Memory B cell (primary cell): ENCODE data around the gene PTPRN2.

ENCODE experiments used
- ATAC-seq: fragments of 150-1000 bp; cut with Tn5 transposase; 2 replicates; pipeline ENCODE4 v1.10.0; 2021; ENCODE audit warnings: low read depth, mild to moderate bottlenecking, moderate library complexity
- DNase-seq, 2 donors: peaks; one replicate each; pipeline ENCODE4 v3.0.0; 2022; ENCODE audit warnings: low spot score in 2 of 2
- H3K27ac Mint-ChIP-seq: one replicate; pipeline ENCODE4 v1.8.0; 2022; ENCODE audit warnings: mild to moderate bottlenecking, moderate library complexity, mixed read lengths
- H3K27me3 Mint-ChIP-seq: one replicate; pipeline ENCODE4 v1.8.0; 2022; ENCODE audit warnings: mixed read lengths
- H3K36me3 Mint-ChIP-seq: one replicate; pipeline ENCODE4 v1.8.0; 2022; ENCODE audit warnings: mild to moderate bottlenecking, mixed read lengths
- H3K4me1 Mint-ChIP-seq: one replicate; pipeline ENCODE4 v1.8.0; 2022; ENCODE audit warnings: mixed read lengths
- H3K4me3 Mint-ChIP-seq: one replicate; pipeline ENCODE4 v1.8.0; 2022; ENCODE audit warnings: mild to moderate bottlenecking, moderate library complexity, mixed read lengths
- H3K9me3 Mint-ChIP-seq: one replicate; pipeline ENCODE4 v1.8.0; 2022; ENCODE audit warnings: mixed read lengths

Gene PTPRN2

DNA sequence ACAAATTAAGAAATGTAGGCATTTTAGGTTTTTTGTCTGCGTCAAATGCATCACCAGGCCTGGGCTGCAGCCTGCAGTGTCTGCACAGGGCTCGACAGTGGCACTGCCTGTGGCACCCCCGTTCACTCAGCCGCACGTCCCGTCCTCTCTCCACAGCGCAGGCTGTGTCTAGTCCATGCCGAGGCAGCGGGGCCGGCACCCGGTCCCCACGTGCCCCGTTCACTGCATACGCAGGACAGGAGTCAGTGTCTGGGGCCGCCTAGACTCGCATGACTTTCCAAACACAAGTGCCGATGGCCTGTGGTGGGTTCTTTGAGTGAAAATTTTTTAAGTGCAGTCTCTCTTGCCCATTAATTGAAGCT lies 446.4 kb downstream of the PTPRN2 start:
- Mint-ChIP-seq H3K27ac (no peak overlapping the region), H3K27me3 (no peaks in the 10 kb centered on the region), H3K4me1 (no peaks in the 10 kb centered on the region), H3K9me3 (peaks cover 4% of the 10 kb centered on the region), H3K4me3 (no peak overlapping the region), H3K36me3 (no peaks in the 10 kb centered on the region)
- no peak for ATAC-seq
- DNase-seq, result no peak

DNA sequence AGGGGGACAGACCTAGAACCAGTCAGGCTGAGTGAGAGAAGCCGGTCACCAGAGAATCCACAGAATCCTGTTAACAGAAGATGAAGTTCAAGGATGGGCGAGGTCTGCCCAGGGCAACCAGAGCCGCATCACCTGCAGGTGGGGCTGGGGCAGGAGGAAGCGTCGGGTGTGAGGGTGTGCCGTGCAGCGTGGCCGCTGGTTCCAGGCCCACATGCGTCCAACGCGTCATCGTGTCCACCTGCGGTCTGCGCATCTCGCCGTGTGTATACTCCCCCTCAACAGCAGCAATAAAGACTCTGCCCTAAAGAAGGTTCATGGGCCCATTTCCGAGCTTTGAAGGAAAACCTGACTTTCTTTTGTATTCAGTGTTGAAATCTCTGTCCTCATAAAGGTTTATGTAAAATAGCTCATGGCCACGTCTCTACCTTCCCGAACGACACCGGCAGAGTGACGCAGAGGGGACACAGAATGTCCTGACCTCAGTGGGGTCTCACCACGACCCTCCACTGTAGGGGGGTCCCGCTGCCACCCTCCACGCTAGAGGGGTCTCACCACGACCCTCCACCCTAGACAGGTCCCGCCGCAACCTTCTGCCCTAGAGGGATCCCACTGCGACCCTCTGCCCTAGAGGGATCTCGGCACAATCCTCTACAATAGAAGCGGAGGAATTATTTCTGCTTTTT lies 446.9 kb downstream of the PTPRN2 start:
- peaks cover 4% of the 10 kb centered on the region for H3K9me3 Mint-ChIP-seq
- H3K4me1 Mint-ChIP-seq, result no peaks in the 10 kb centered on the region
- H3K4me3 Mint-ChIP-seq, result no peak overlapping the region
- no peak overlapping the region for H3K27ac Mint-ChIP-seq
- no peaks in the 10 kb centered on the region for H3K36me3 Mint-ChIP-seq
- DNase-seq (no peak), ATAC-seq (no peak)
- H3K27me3 Mint-ChIP-seq, result no peaks in the 10 kb centered on the region

DNA sequence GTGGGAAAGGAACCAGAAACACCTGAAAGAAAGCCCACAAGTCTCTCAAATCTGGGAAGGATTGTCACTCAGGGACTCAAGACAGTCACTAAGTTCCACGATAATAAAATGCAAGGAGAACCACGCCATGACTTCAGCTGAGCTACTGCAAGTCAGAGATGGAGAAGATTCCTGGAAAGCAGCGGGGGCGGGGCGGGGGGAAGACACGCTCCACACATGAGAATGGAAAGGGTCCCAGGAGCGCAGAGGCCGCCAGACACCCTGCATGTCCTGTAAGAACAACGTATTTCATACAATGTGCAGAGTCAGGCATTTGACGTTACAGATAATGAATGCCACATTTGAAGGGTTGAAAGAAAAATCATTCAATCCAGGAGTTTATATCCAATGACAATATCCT lies 448.1 kb downstream of the PTPRN2 start:
- DNase-seq, result no peak
- Mint-ChIP-seq H3K36me3 (no peaks in the 10 kb centered on the region), H3K9me3 (peaks cover 4% of the 10 kb centered on the region), H3K4me3 (no peak overlapping the region), H3K4me1 (no peaks in the 10 kb centered on the region), H3K27ac (no peak overlapping the region), H3K27me3 (no peaks in the 10 kb centered on the region)
- ATAC-seq, result no peak

DNA sequence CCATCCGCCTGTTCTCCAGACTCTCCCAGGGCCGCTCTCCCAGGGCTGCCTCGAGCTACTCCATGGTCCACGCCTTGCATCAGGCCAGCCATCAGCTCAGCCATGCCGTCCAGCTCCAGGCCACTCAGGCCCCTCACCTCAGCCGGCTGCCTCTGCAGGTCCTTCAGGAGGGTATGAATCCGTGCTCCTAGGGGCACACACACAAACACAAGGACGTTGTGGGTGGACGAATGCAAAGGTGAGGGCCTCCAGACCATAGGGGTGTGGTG lies 449.4 kb downstream of the PTPRN2 start:
- Mint-ChIP-seq H3K4me1 (no peaks in the 10 kb centered on the region), H3K4me3 (no peak overlapping the region), H3K27ac (no peak overlapping the region), H3K36me3 (no peaks in the 10 kb centered on the region), H3K27me3 (no peaks in the 10 kb centered on the region), H3K9me3 (peaks cover 4% of the 10 kb centered on the region)
- DNase-seq (no peak), ATAC-seq (no peak)

DNA sequence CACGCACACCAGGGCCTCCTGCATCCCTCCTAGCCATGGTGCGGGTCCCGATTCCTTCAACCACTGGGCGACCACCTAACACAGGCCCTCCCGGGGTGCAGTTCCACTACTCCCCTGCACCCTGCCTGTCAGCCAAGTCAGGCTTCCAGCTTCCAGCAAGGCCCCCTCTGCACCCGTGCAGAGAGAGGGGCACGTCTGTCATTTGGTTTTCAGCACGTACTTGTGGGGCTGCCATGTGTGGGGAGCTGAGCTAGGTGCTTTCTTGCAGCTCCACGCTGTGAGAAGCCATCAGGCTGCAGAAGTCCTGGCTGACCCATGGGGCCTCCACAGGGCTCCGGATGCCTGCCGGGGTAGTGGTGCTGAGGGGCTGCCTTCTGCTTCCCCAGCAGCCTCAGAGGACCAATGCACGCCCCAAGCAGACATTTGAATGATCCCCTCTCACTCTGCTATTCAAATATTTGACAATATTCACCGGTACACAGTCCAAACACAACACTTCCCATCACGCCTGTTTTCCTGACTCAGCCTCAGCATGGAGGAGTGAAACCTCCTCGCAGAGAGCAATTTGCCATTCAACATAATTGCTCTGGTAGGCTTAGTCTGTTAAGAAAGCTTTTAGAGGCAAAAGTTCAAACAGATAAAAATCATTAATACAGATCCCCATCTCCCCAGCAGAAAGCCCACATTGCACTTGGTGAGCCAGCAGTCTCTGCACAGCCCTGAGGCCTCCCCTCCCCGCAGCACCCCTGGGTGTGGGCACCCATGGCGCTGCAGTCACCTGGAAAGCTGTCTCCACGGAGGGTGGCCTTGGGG lies 449.9 kb downstream of the PTPRN2 start:
- Mint-ChIP-seq H3K27me3 (no peaks in the 10 kb centered on the region), H3K27ac (no peak overlapping the region), H3K9me3 (peaks cover 3% of the 10 kb centered on the region), H3K4me3 (no peak overlapping the region), H3K4me1 (no peaks in the 10 kb centered on the region), H3K36me3 (no peaks in the 10 kb centered on the region)
- DNase-seq, result no peak
- ATAC-seq, result no peak

DNA sequence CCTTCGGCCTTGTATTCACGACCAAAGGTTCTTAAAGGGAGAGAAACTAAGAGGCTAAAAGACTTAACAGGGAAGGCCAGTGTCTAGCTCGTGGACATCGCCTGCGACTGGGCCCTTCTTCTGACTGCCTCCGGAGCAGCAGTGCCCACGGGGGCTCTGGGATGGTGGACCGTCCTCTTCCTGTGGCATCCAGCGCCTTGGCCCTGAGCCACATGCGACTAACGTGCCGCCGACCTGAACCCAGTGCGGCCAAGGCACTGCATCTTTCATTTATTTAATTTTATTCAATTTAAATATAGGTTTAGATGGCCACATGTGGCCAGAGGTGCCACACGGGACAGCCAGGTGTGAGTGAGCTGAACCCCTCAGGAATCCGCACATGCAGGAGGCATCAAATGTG lies 451.7 kb downstream of the PTPRN2 start:
- no peaks in the 10 kb centered on the region for H3K4me1 Mint-ChIP-seq
- H3K27me3 Mint-ChIP-seq, result no peaks in the 10 kb centered on the region
- ATAC-seq, result no peak
- DNase-seq, result no peak
- no peaks in the 10 kb centered on the region for H3K36me3 Mint-ChIP-seq
- H3K9me3 Mint-ChIP-seq, result peaks cover 3% of the 10 kb centered on the region
- H3K27ac Mint-ChIP-seq, result no peak overlapping the region
- H3K4me3 Mint-ChIP-seq, result no peak overlapping the region

DNA sequence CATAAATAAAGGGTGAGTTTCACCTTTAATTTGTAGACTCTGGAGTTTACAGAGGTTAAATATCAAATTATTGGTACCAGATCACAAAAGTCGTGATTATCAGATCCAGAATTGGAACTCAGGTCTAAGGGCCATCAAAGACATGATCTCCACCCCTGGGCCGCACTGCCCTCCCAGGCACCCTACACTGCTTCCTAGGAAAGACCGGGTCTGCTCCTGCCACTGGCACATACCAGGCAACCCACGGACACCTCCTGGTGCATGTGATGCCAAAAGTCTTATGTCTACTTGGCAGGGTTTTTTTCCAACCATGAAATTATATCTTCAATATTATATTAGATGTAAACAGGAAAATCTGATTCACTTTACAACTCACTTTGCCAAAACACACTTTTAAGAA lies 452.8 kb downstream of the PTPRN2 start:
- DNase-seq (no peak), ATAC-seq (no peak)
- H3K27ac Mint-ChIP-seq, result no peak overlapping the region
- H3K36me3 Mint-ChIP-seq, result no peaks in the 10 kb centered on the region
- no peak overlapping the region for H3K4me3 Mint-ChIP-seq
- H3K4me1 Mint-ChIP-seq, result no peaks in the 10 kb centered on the region
- peaks cover 3% of the 10 kb centered on the region for H3K9me3 Mint-ChIP-seq
- no peaks in the 10 kb centered on the region for H3K27me3 Mint-ChIP-seq

DNA sequence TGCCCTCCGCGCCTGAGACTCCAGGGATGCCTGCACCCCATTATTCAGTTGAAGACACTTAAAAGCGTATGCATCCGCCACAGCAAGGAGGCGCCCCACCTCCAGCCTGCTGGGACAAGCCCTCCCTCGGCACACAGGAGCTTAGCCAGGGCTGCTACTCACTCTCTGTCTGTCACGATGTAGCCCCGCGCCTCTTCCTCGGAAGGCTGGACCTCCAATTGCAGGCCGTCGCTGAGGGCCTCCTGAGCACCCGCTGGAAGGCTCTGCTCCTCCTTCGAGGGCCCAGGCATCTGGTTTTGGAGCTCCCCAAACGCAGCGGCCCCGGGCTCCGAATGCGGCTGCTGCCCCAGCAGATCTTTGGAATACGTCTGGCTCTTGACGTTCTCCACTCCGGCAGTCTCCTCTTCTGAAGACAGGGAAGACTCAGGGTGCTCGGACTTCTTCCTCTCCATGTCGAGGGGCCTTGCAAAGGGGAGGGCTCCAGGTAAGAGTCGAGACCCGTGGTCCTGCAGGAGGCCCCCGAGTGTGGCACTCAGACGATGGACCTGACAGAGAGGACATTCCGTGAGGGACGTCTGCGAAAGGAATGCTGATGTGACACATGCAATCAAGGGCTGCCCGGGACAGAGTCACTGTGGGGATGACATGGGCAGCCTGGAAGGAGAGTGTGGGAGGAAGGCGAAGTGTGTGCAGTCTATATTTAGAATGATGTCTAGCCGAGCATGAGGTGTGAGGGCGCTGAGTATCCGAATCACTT lies 453.9 kb downstream of the PTPRN2 start:
- no peak for ATAC-seq

DNA sequence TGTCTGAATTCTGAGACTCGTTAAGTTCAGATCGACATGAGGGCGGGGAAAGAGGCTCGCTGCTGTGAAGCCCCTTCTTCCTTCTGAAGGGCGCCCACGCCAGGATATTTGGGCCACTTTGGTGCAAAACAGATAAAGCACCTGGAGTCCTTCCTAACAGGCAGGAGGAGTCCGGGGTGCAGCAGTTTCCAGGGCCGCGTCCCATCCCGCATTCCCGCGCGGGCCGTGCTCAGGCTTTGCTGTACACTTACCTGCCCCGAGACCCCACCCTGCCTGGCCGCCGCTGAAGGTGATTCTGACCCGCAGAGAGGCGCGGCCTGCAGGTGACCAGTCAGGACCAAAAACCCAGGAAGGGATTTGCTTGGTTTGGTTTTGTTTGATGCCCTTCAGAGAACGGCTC lies 454.6 kb downstream of the PTPRN2 start:
- Mint-ChIP-seq H3K27me3 (no peaks in the 10 kb centered on the region), H3K4me1 (no peaks in the 10 kb centered on the region), H3K4me3 (no peak overlapping the region), H3K27ac (no peak overlapping the region), H3K9me3 (no peaks in the 10 kb centered on the region), H3K36me3 (no peaks in the 10 kb centered on the region)
- ATAC-seq (no peak), DNase-seq (no peak)

More for the DNA sequence above, 453.9 kb downstream of the PTPRN2 start:
- H3K4me3 Mint-ChIP-seq, result no peak overlapping the region
- H3K27ac Mint-ChIP-seq, result no peak overlapping the region
- H3K9me3 Mint-ChIP-seq, result no peaks in the 10 kb centered on the region
- H3K27me3 Mint-ChIP-seq, result no peaks in the 10 kb centered on the region
- H3K36me3 Mint-ChIP-seq, result no peaks in the 10 kb centered on the region
- H3K4me1 Mint-ChIP-seq, result no peaks in the 10 kb centered on the region
- DNase-seq, result no peak

DNA sequence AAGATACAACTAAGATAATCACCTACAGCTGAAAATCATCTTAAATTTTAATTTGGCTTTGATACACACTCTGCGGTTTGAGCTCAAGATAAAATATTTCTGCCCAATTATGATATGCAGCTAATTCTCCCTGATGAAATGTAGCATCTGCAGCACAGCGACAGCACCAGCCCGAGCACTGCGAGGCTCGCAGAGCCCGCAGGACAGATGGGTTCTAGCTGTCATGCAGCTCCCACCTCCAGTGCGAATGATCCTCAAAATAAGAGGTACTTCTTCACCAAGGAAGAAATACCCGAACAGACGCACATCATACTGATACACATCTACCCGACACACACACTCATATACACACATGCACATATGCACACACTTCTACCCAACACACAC lies 457.6 kb downstream of the PTPRN2 start:
- Mint-ChIP-seq H3K9me3 (peaks cover 1% of the 10 kb centered on the region), H3K27me3 (no peaks in the 10 kb centered on the region), H3K4me1 (no peaks in the 10 kb centered on the region), H3K36me3 (no peaks in the 10 kb centered on the region), H3K4me3 (no peak overlapping the region), H3K27ac (no peak overlapping the region)
- ATAC-seq, result no peak
- DNase-seq, result no peak

DNA sequence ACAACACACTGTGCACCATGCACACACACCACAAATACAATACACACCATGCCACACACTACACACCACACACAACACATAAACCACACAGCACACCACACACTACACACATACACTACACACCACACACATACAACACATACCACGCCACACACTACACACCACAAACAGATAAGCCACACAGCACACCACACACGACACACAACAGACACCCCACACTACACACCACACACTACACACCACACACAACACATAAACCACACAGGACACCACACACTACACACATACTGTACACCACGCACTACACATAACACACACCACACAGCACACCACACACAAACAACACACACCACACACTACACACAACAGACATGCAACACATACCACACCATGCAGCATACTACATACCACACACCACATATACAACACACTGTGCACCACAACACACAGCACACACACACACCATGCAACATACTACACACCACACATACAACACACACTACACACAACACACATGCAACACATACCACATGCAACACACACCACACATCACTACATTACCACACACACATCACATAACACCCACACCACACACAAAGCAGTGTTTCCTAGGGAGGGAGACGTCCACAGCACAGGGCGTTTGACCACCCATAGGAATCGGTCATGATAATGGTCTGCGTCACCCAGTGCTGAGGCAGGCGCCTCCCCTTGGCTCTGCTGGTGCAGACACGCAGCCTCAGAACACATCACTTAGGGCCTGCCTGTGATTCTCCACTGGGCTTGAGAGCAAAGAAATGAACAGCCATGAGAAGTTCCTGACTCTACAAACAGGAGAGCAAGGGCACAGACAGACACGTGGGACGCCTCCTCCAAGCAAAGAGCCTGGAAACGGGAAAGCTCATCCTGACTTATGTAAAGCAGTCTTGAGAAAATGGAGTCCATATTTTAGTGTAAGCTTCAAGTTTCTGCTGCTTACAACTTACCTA lies 458.3 kb downstream of the PTPRN2 start:
- no peaks in the 10 kb centered on the region for H3K36me3 Mint-ChIP-seq
- H3K27ac Mint-ChIP-seq, result no peak overlapping the region
- peaks cover 1% of the 10 kb centered on the region for H3K9me3 Mint-ChIP-seq
- ATAC-seq (no peak), DNase-seq (no peak)
- no peaks in the 10 kb centered on the region for H3K27me3 Mint-ChIP-seq
- no peaks in the 10 kb centered on the region for H3K4me1 Mint-ChIP-seq
- no peak overlapping the region for H3K4me3 Mint-ChIP-seq

DNA sequence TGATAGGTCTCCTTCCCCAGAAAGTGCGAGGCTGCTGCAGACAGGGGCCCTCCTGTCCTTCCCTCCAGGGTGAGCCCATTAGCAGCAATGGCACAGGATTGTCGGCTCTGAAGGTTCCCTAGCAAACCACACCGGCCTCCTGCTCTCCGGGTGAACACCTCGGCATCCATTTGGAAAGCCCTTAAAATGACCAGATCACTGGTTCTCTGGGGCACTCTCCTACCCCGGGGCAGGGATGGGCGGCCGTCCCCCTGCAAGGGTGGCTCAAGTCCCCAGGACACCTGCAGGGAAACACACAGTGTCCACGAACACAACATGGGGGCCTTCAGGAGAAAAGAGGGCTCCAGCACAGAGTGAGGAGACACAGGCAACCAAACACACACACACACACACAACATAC lies 459.1 kb downstream of the PTPRN2 start:
- Mint-ChIP-seq H3K4me1 (no peaks in the 10 kb centered on the region), H3K4me3 (no peak overlapping the region), H3K9me3 (peaks cover 1% of the 10 kb centered on the region), H3K36me3 (no peaks in the 10 kb centered on the region), H3K27me3 (no peaks in the 10 kb centered on the region), H3K27ac (no peak overlapping the region)
- no peak for ATAC-seq
- DNase-seq, result no peak

DNA sequence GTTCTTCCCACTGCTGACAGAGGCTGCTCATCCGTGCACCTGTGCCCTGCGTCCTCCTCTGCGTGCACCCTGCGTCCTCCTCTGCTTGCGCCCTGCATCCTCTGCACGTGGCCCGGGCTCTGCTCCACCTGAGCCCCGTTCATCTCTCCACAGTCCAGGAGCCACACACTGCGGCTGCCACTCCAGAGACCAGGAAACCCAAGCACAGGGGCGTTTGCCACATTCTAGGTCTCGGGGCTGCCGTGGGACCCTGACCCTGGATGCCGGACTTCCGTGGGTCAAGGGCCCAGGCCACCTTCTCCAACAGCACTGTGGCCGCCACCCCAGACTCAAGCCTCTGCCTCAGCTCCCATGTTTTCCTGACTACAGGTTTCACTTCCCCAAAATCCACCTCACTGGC lies 460.4 kb downstream of the PTPRN2 start:
- Mint-ChIP-seq H3K36me3 (no peaks in the 10 kb centered on the region), H3K9me3 (peaks cover 1% of the 10 kb centered on the region), H3K27me3 (no peaks in the 10 kb centered on the region), H3K4me1 (no peaks in the 10 kb centered on the region), H3K27ac (no peak overlapping the region), H3K4me3 (no peak overlapping the region)
- ATAC-seq (no peak), DNase-seq (no peak)

DNA sequence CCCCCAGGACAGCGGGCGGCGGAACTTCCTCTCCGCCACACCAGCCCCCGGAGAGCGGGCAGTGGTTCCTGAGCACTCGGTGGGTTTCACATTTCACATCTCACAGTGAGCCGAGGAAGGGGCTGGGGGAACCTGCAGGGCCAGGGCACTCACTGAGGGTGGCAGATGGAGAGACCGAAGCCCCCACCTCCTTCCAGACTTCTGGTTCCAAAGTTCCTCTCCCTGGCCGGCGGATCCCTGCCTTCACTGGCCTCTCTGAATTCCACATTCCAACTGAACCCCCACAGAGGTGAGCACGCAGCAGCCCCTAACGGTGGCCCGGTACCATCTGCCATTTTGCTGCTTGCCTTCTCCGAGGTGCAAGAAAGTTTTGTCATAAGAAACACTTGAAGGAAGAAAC lies 461.0 kb downstream of the PTPRN2 start:
- Mint-ChIP-seq H3K4me1 (no peaks in the 10 kb centered on the region), H3K27me3 (no peaks in the 10 kb centered on the region), H3K27ac (no peak overlapping the region), H3K4me3 (no peak overlapping the region), H3K9me3 (peaks cover 1% of the 10 kb centered on the region), H3K36me3 (no peaks in the 10 kb centered on the region)
- ATAC-seq (no peak), DNase-seq (no peak)
